HepG2 (cell line): ENCODE results near the gene ABCA13. TPM values are rescaled to one million over a fixed set of nuclear protein-coding genes. Genes with fewer than 3 reads are reported as not detected.

Experiments
- ATAC-seq: fragments of 200-7000 bp; cut with Tn5 transposase; 3 replicates; pipeline ENCODE4 v1.9.1; 2020; ENCODE audit warnings: mild to moderate bottlenecking, moderate library complexity
- BruUV-seq: library from RNA; stranded (reverse); fragments of 400-500 nt; replicated peaks from 2 replicates; lab custom pipeline; 2021; lab: Mats Ljungman, UMichigan
- CTCF ChIA-PET: fragments of 300-600 bp; formaldehyde crosslinking; extraction: SDS; loops from one replicate; lab custom pipeline; 2021; ENCODE audit warnings: low total read pairs, inconsistent platforms, low intra/inter-chr PET ratio; lab: Yijun Ruan, JAX
- POLR2A ChIA-PET: fragments of 350-600 bp; sonication (Branson Sonifier 250); formaldehyde crosslinking; loops from one replicate; lab custom pipeline; 2020; ENCODE audit warnings: antibody characterized with exemption, inconsistent platforms; lab: Yijun Ruan, JAX
- DNase-seq: peaks from one replicate; pipeline ENCODE4 v3.0.0-alpha.2; 2015; ENCODE audit warnings: low spot score
- FAIRE-seq: peaks from 3 replicates; lab custom pipeline; 2011; peaks lifted over from hg19 to GRCh38; lab: Jason Lieb, UNC
- H2AFZ ChIP-seq: one replicate; pipeline ENCODE4 v1.6.1; 2011; ENCODE audit warnings: low read length, inconsistent platforms
- H3K27ac ChIP-seq: fragments of 300-600 bp; 3 replicates; pipeline ENCODE4 v1.8.0; 2011; ENCODE audit warnings: mixed run types, mild to moderate bottlenecking, mixed read lengths, low read length, inconsistent platforms; ENCODE audit not compliant: insufficient read depth; ENCODE audit errors: extremely low read length
- H3K27me3 ChIP-seq, 2 experiments: fragments of 200-600 bp in 1 of 2; 2 replicates in 1 of 2; 3 replicates in 1 of 2; pipeline versions ENCODE4 v1.6.0 to v1.8.0; 2011; ENCODE audit warnings: low read length in 2 of 2, mild to moderate bottlenecking in 2 of 2, moderate library complexity in 2 of 2, inconsistent platforms in 1 of 2; ENCODE audit not compliant: insufficient read depth in 2 of 2, control insufficient read depth in 1 of 2
- H3K36me3 ChIP-seq, 2 experiments: fragments of 200-600 bp in 1 of 2; replicated peaks in 1 of 2; 2 replicates in 1 of 2; 3 replicates in 1 of 2; pipeline versions ENCODE4 v1.5.1 to v1.8.0; 2011; ENCODE audit warnings: low read length in 2 of 2, inconsistent platforms in 1 of 2; ENCODE audit not compliant: insufficient read depth in 2 of 2, control insufficient read depth in 1 of 2
- H3K4me1 ChIP-seq: 2 replicates; pipeline ENCODE4 v1.5.1; 2012; ENCODE audit warnings: low read length, inconsistent platforms; ENCODE audit not compliant: insufficient read depth
- H3K4me2 ChIP-seq: 2 replicates; pipeline ENCODE4 v1.6.0; 2011; ENCODE audit warnings: low read depth, low read length, inconsistent platforms
- H3K4me3 ChIP-seq, 3 experiments: fragments of 200-600 bp in 1 of 3; sonication (generic), shearing (Covaris generic) in 1 of 3; replicated peaks in 1 of 3; 2 replicates each; pipeline ENCODE4 v1.5.1; 2011 to 2016; ENCODE audit warnings: low read length in 3 of 3, inconsistent platforms in 2 of 3, low read depth in 2 of 3, mild to moderate bottlenecking in 2 of 3, control low read depth in 1 of 3, mixed read lengths in 1 of 3; ENCODE audit not compliant: insufficient read depth in 1 of 3
- H3K79me2 ChIP-seq: one replicate; pipeline ENCODE4 v1.6.1; 2011; ENCODE audit warnings: low read length, inconsistent platforms; ENCODE audit not compliant: insufficient read depth
- H3K9ac ChIP-seq: 2 replicates; pipeline ENCODE4 v1.6.0; 2011; ENCODE audit warnings: mild to moderate bottlenecking, low read depth, low read length, inconsistent platforms; ENCODE audit not compliant: insufficient read depth
- H3K9me3 ChIP-seq: 2 replicates; pipeline ENCODE4 v1.5.1; 2012; ENCODE audit warnings: mild to moderate bottlenecking, low read length
- H4K20me1 ChIP-seq: 2 replicates; pipeline ENCODE4 v1.6.0; 2011; ENCODE audit warnings: inconsistent platforms, mild to moderate bottlenecking, low read length, moderate library complexity; ENCODE audit not compliant: insufficient read depth
- ZNF674 ChIP-seq: sonication (generic); formaldehyde crosslinking; IDR thresholded peaks from 2 replicates; pipeline ENCODE4 v1.5.0; 2020; ENCODE audit warnings: low read depth, mild to moderate bottlenecking, missing genetic modification reagents
- WGBS: methylation state at CpG from one replicate; pipeline ENCODE4 v1.1.6; 2017; ENCODE audit warnings: low lambda C conversion rate; 5-methylcytosine and 5-hydroxymethylcytosine counted together
- in situ Hi-C: cut with HindIII; loops from 2 replicates; pipeline ENCODE4 v1.10.0; 2017; ENCODE audit warnings: low pct_unique_long_range_greater_than_20kb; ENCODE audit not compliant: extremely low pct_ligation_motif_present
- intact Hi-C: fragments of 100-400 bp; cut with micrococcal nuclease; formaldehyde crosslinking; loops from one replicate; pipeline ENCODE4 v1.10.0; 2022; ENCODE audit not compliant: unreplicated experiment
- polyA plus RNA-seq, 8 experiments: library from polyadenylated mRNA; depleted of rRNA in 3 of 8; stranded (reverse) in 7 of 8; unstranded in 1 of 8; fragments of >200 nt; fragmentation: Illumina TruSeq in 4 of 8; extraction: Trizol in 4 of 8; gene quantifications; 2 replicates each; pipeline versions ENCODE4 v1.2.1 to v1.2.3, GENCODE V29; 2011 to 2016; ENCODE audit warnings: low read depth in 4 of 8, missing spikeins in 1 of 8, mixed read lengths in 1 of 8; ENCODE audit not compliant: insufficient read depth in 1 of 8
- total RNA-seq, 5 experiments: library from RNA; depleted of rRNA; stranded (reverse); fragments of >200 nt; fragmentation: Illumina TruSeq; extraction: Trizol; gene quantifications; 2 replicates each; pipeline ENCODE4 v1.2.3, GENCODE V29; 2016; ENCODE audit warnings: low read depth in 1 of 5
- TF ChIP-seq, protein P1 (sequence below): IDR thresholded peaks from 2 replicates; pipeline ENCODE4 v1.6.1; 2016
- TF ChIP-seq, protein P2 (sequence below): sonication (generic); formaldehyde crosslinking; IDR thresholded peaks from 2 replicates; pipeline ENCODE4 v1.4.0; 2020; ENCODE audit warnings: mild to moderate bottlenecking, missing genetic modification reagents
- TF ChIP-seq, protein P3 (sequence below), 2 experiments: sonication (generic) in 1 of 2; formaldehyde crosslinking in 1 of 2; IDR thresholded peaks; 2 replicates each; pipeline versions ENCODE4 v1.4.0 to v1.6.1; 2018 to 2020; ENCODE audit warnings: missing genetic modification reagents in 2 of 2, borderline replicate concordance in 1 of 2, low read depth in 1 of 2, mild to moderate bottlenecking in 1 of 2, missing biosample characterization in 1 of 2

Gene ABCA13
- total and polyA plus RNA-seq, 2 of the 13 experiments (the other 11 are each of a cell fraction or from before 2014, with no cell fraction given): 0.03 TPM; not detected in 1

DNA sequence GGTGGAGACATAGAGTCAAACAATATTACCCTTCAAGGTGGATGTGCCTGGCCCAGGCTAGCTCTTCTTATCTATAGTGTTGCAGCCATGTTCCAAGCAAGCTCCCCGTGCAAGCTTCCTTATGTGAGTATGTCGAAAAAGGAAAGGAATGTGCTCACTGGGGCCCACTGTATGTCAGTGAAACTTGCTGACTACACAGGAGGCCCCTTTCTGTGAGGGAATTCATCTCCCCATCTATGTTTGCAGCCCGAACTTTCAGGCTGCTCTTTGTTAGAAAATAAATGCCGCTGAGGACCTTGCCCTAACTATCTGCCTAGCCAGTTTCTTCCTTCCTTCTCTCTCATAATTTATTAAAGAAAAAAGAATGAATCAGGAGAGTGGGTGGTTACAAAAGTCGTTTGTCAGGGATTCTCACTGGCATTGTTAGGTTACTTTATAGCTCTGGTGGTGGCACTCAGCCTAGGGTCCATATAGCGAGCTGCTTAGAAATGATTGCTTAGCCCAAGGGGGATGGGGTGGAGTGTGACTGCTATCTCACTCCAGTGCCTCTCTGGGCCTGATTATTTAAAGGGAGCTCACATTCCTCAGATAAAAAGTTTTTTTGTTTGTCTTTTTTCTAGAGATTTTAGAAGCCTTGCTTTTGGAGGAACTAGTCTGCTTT is 302.1 kb downstream of the ABCA13 start:
- FAIRE-seq (no peak), DNase-seq (no peak), ATAC-seq (no peak)
- WGBS: 0% methylated on average over 6 of the region's 6 CpGs
- Histone ChIP-seq H3K9me3 (no peaks in the 10 kb centered on the region), H3K9ac (no peak overlapping the region), H3K79me2 (no peaks in the 10 kb centered on the region), H3K4me3 (no peak overlapping the region), H3K27me3 (no peaks in the 10 kb centered on the region), H2AFZ (no peak overlapping the region), H3K4me1 (no peaks in the 10 kb centered on the region), H3K36me3 (no peaks in the 10 kb centered on the region), H4K20me1 (no peaks in the 10 kb centered on the region), H3K27ac (no peak overlapping the region), H3K4me2 (no peak overlapping the region)
- TF ChIP-seq, protein P1, sequence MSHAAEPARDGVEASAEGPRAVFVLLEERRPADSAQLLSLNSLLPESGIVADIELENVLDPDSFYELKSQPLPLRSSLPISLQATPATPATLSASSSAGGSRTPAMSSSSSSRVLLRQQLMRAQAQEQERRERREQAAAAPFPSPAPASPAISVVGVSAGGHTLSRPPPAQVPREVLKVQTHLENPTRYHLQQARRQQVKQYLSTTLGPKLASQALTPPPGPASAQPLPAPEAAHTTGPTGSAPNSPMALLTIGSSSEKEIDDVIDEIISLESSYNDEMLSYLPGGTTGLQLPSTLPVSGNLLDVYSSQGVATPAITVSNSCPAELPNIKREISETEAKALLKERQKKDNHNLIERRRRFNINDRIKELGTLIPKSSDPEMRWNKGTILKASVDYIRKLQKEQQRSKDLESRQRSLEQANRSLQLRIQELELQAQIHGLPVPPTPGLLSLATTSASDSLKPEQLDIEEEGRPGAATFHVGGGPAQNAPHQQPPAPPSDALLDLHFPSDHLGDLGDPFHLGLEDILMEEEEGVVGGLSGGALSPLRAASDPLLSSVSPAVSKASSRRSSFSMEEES (CRISPR knock-in tag): no peak
- no peak for TF ChIP-seq ZNF674 (CRISPR knock-in tag)
- intact Hi-C loops (no loop called here), in situ Hi-C loops (no loop called here)
- no TSS peak for BruUV-seq
- CTCF ChIA-PET: no interaction called here
- POLR2A ChIA-PET: no interaction called here

DNA sequence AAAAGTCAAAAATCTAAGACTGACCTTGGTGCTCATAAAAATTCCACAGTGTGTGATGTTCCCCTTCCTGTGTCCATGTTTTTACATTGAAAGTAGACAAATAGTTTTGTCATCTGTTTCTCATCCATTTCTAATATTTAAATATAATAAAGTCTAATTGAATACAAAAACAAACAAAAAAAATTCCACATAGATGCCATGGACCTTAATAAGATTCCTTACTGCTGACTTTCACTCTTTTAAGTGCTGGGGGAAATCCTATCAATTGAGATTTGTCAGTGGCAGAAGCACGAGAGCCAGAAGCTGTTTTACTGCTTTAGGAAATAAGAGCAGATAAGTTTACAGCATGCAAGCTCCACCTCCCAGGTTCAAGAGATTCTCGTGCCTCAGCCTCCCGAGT is 310.0 kb downstream of the ABCA13 start:
- H4K20me1 ChIP-seq: no peaks in the 10 kb centered on the region
- peaks cover 8% of the 10 kb centered on the region; the same call in 1 of the 2 replicates for H3K9me3 ChIP-seq
- H3K27ac ChIP-seq: no peak overlapping the region
- H3K4me2 ChIP-seq: no peak overlapping the region
- H3K79me2 ChIP-seq: no peaks in the 10 kb centered on the region
- in situ Hi-C loops (no loop called here), intact Hi-C loops (no loop called here)
- ATAC-seq (no peak), DNase-seq (no peak), FAIRE-seq (no peak)
- BruUV-seq: no TSS peak
- H3K4me1 ChIP-seq: no peaks in the 10 kb centered on the region
- no peaks in the 10 kb centered on the region for H3K36me3 ChIP-seq
- ChIA-PET CTCF (no interaction called here), POLR2A (no interaction called here)
- WGBS: 2% methylated on average over 3 of the region's 3 CpGs
- TF ChIP-seq, protein P2, sequence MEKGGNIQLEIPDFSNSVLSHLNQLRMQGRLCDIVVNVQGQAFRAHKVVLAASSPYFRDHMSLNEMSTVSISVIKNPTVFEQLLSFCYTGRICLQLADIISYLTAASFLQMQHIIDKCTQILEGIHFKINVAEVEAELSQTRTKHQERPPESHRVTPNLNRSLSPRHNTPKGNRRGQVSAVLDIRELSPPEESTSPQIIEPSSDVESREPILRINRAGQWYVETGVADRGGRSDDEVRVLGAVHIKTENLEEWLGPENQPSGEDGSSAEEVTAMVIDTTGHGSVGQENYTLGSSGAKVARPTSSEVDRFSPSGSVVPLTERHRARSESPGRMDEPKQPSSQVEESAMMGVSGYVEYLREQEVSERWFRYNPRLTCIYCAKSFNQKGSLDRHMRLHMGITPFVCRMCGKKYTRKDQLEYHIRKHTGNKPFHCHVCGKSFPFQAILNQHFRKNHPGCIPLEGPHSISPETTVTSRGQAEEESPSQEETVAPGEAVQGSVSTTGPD (CRISPR knock-in tag): no peak
- TF ChIP-seq, protein P3, sequence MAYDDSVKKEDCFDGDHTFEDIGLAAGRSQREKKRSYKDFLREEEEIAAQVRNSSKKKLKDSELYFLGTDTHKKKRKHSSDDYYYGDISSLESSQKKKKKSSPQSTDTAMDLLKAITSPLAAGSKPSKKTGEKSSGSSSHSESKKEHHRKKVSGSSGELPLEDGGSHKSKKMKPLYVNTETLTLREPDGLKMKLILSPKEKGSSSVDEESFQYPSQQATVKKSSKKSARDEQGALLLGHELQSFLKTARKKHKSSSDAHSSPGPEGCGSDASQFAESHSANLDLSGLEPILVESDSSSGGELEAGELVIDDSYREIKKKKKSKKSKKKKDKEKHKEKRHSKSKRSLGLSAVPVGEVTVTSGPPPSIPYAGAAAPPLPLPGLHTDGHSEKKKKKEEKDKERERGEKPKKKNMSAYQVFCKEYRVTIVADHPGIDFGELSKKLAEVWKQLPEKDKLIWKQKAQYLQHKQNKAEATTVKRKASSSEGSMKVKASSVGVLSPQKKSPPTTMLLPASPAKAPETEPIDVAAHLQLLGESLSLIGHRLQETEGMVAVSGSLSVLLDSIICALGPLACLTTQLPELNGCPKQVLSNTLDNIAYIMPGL (CRISPR knock-in tag; IDR thresholded peaks at IDR 0.05; ENCODE audit: borderline replicate concordance in 1 of 2, low read depth in 1 of 2): no peak
- no peak overlapping the region for H3K9ac ChIP-seq
- no peak overlapping the region for H3K4me3 ChIP-seq
- no peaks in the 10 kb centered on the region; a peak in 1 of 5 replicates for H3K27me3 ChIP-seq
- H2AFZ ChIP-seq: no peak overlapping the region
